DMS153 treated with DMSO at 0.1 percent for 48 hours (cell line): ENCODE measurements around the gene MTTP.

ENCODE experiments used
- DNase-seq: peaks from one replicate; lab custom pipeline; 2025; ENCODE audit not compliant: unreplicated experiment; lab: John Stamatoyannopoulos, UW

MTTP gene

GRCh38 chr4:99591757-99592156, 17.1 kb downstream of the MTTP start:
- no peak for DNase-seq

GRCh38 chr4:99593781-99594641, 19.4 kb downstream of the MTTP start:
- no peak for DNase-seq

GRCh38 chr4:99594818-99595217, 20.2 kb downstream of the MTTP start:
- no peak for DNase-seq

- no peak for DNase-seq
Measured at GRCh38 chr4:99606716-99607115, 32.1 kb downstream of the MTTP start.

GRCh38 chr4:99608417-99608816, 33.8 kb downstream of the MTTP start:
- no peak for DNase-seq

GRCh38 chr4:99610605-99611175, 36.1 kb downstream of the MTTP start:
- no peak for DNase-seq

GRCh38 chr4:99612281-99612680, 37.7 kb downstream of the MTTP start:
- DNase-seq, result no peak

- no peak for DNase-seq
Measured at GRCh38 chr4:99612704-99613103, 38.1 kb downstream of the MTTP start.

- DNase-seq, result no peak
Measured at GRCh38 chr4:99614491-99614890, 39.9 kb downstream of the MTTP start.

GRCh38 chr4:99615170-99615820, 40.7 kb downstream of the MTTP start:
- DNase-seq, result no peak

- no peak for DNase-seq
Measured at GRCh38 chr4:99617374-99617773, 42.8 kb downstream of the MTTP start.

- no peak for DNase-seq
Measured at GRCh38 chr4:99622341-99622740, 47.7 kb downstream of the MTTP start.

GRCh38 chr4:99624141-99624719, 49.6 kb downstream of the MTTP start:
- DNase-seq, result no peak

- no peak for DNase-seq
Measured at GRCh38 chr4:99625369-99625768, 50.7 kb downstream of the MTTP start.

GRCh38 chr4:99628040-99628439, 53.4 kb downstream of the MTTP start:
- no peak for DNase-seq

GRCh38 chr4:99629962-99630554, 55.4 kb downstream of the MTTP start:
- no peak for DNase-seq

GRCh38 chr4:99630857-99631360, 56.3 kb downstream of the MTTP start:
- DNase-seq, result no peak

- no peak for DNase-seq
Measured at GRCh38 chr4:99633772-99634171, 59.1 kb downstream of the MTTP start.

GRCh38 chr4:99634742-99635360, 60.2 kb downstream of the MTTP start:
- no peak for DNase-seq

GRCh38 chr4:99635601-99636000, 61.0 kb downstream of the MTTP start:
- no peak for DNase-seq

GRCh38 chr4:99636422-99636821, 61.8 kb downstream of the MTTP start:
- no peak for DNase-seq
